IMR-90 (cell line): ENCODE data around the gene DCUN1D2. TPM values are rescaled to one million over a fixed set of nuclear protein-coding genes. Genes with fewer than 3 reads are reported as not detected.

Experiments used
- ATAC-seq: fragments of 200-7000 bp; cut with Tn5 transposase; 2 replicates; pipeline ENCODE4 v1.9.1; 2020; ENCODE audit warnings: low read depth, mild to moderate bottlenecking, moderate library complexity
- BruUV-seq: library from RNA; stranded (reverse); fragments of 400-500 nt; replicated peaks from 2 replicates; lab custom pipeline; 2021; lab: Mats Ljungman, UMichigan
- CTCF ChIA-PET: fragments of 300-600 bp; formaldehyde crosslinking; extraction: SDS; loops from one replicate; lab custom pipeline; 2021; ENCODE audit warnings: antibody characterized with exemption; lab: Yijun Ruan, JAX
- POLR2A ChIA-PET: fragments of 300-600 bp; sonication (Branson Sonifier 250); formaldehyde crosslinking; loops from one replicate; lab custom pipeline; 2022; ENCODE audit warnings: antibody characterized with exemption; ENCODE audit not compliant: unreplicated experiment; lab: Charles Lee
- DNase-seq: peaks from one replicate; pipeline ENCODE4 v3.0.0; 2013
- H2AFZ ChIP-seq: replicated peaks from 2 replicates; pipeline ENCODE3; 2013; ENCODE audit warnings: low read length, mild to moderate bottlenecking; ENCODE audit not compliant: poor library complexity
- H2AK5ac ChIP-seq: 2 replicates; pipeline ENCODE4 v1.6.1; 2013; ENCODE audit warnings: low read depth, low read length, inconsistent platforms
- H2AK9ac ChIP-seq: replicated peaks from 2 replicates; pipeline ENCODE3; 2013; ENCODE audit warnings: mild to moderate bottlenecking, low read depth, low read length, moderate library complexity; ENCODE audit not compliant: poor library complexity
- H2BK120ac ChIP-seq: 2 replicates; pipeline ENCODE4 v1.6.1; 2013; ENCODE audit warnings: low read depth, low read length, inconsistent platforms
- H2BK15ac ChIP-seq: 3 replicates; pipeline ENCODE4 v1.6.1; 2013; ENCODE audit warnings: low read depth, low read length, inconsistent platforms
- H2BK20ac ChIP-seq: 2 replicates; pipeline ENCODE4 v1.6.1; 2013; ENCODE audit warnings: low read depth, mild to moderate bottlenecking, inconsistent platforms, low read length, moderate library complexity
- H2BK5ac ChIP-seq: 2 replicates; pipeline ENCODE4 v1.6.1; 2013; ENCODE audit warnings: mild to moderate bottlenecking, low read depth, low read length, inconsistent platforms; ENCODE audit not compliant: poor library complexity, severe bottlenecking
- H3K14ac ChIP-seq: replicated peaks from 2 replicates; pipeline ENCODE4 v1.6.1; 2013; ENCODE audit warnings: low read depth, low read length, inconsistent platforms
- H3K18ac ChIP-seq: 2 replicates; pipeline ENCODE4 v1.6.1; 2013; ENCODE audit warnings: low read depth, low read length, control low read depth
- H3K23ac ChIP-seq: 2 replicates; pipeline ENCODE4 v1.6.1; 2013; ENCODE audit warnings: low read depth, low read length, inconsistent platforms
- H3K27ac ChIP-seq: 2 replicates; pipeline ENCODE4 v1.5.1; 2013; ENCODE audit warnings: mild to moderate bottlenecking, control low read depth, low read length; ENCODE audit not compliant: insufficient read depth
- H3K27me3 ChIP-seq: 2 replicates; pipeline ENCODE4 v1.6.1; 2013; ENCODE audit warnings: low read length; ENCODE audit not compliant: control insufficient read depth, insufficient read depth
- H3K36me3 ChIP-seq: 2 replicates; pipeline ENCODE4 v1.6.1; 2013; ENCODE audit warnings: low read length, mixed read lengths; ENCODE audit not compliant: control insufficient read depth, insufficient read depth
- H3K4ac ChIP-seq: 2 replicates; pipeline ENCODE4 v1.6.1; 2013; ENCODE audit warnings: low read depth, low read length, inconsistent platforms
- H3K4me1 ChIP-seq: 2 replicates; pipeline ENCODE4 v1.6.1; 2013; ENCODE audit warnings: low read length, mixed read lengths; ENCODE audit not compliant: control insufficient read depth, insufficient read depth
- H3K4me2 ChIP-seq: 2 replicates; pipeline ENCODE4 v1.6.1; 2013; ENCODE audit warnings: low read depth, mild to moderate bottlenecking, control low read depth, low read length, moderate library complexity
- H3K4me3 ChIP-seq: 2 replicates; pipeline ENCODE4 v1.5.1; 2013; ENCODE audit warnings: low read depth, mild to moderate bottlenecking, control low read depth, low read length, moderate library complexity; ENCODE audit not compliant: insufficient read depth
- H3K56ac ChIP-seq: 2 replicates; pipeline ENCODE4 v1.6.1; 2013; ENCODE audit warnings: low read length, inconsistent platforms; ENCODE audit not compliant: insufficient read depth; ENCODE audit errors: extremely low read depth
- H3K79me1 ChIP-seq, 2 experiments: 2 replicates each; pipeline ENCODE4 v1.6.1; 2013; ENCODE audit warnings: low read length in 2 of 2, inconsistent platforms in 1 of 2, low read depth in 1 of 2
- H3K9ac ChIP-seq: 2 replicates; pipeline ENCODE4 v1.6.1; 2013; ENCODE audit warnings: low read depth, low read length, control low read depth
- H3K9me1 ChIP-seq: 2 replicates; pipeline ENCODE4 v1.6.1; 2013; ENCODE audit warnings: low read length, inconsistent platforms; ENCODE audit not compliant: insufficient read depth
- H3K9me3 ChIP-seq: 2 replicates; pipeline ENCODE4 v1.6.1; 2013; ENCODE audit warnings: low read length; ENCODE audit not compliant: control insufficient read depth, insufficient read depth
- H4K20me1 ChIP-seq: 2 replicates; pipeline ENCODE4 v1.6.1; 2013; ENCODE audit warnings: low read length, inconsistent platforms; ENCODE audit not compliant: insufficient read depth
- H4K5ac ChIP-seq: 2 replicates; pipeline ENCODE4 v1.6.1; 2013; ENCODE audit warnings: mild to moderate bottlenecking, low read depth, low read length, control low read depth
- H4K8ac ChIP-seq, 2 experiments: 2 replicates each; pipeline ENCODE4 v1.6.1; 2013; ENCODE audit warnings: low read depth in 2 of 2, low read length in 2 of 2, control low read depth in 1 of 2, inconsistent platforms in 1 of 2
- H4K91ac ChIP-seq: 2 replicates; pipeline ENCODE4 v1.6.1; 2013; ENCODE audit warnings: low read depth, low read length, inconsistent platforms; ENCODE audit not compliant: insufficient read depth
- MXI1 ChIP-seq: IDR thresholded peaks from 2 replicates; pipeline ENCODE4 v1.6.1; 2012; ENCODE audit warnings: low read depth, mild to moderate bottlenecking, low read length, moderate library complexity, borderline replicate concordance
- RCOR1 ChIP-seq: IDR thresholded peaks from 2 replicates; pipeline ENCODE4 v1.6.1; 2012; ENCODE audit warnings: mild to moderate bottlenecking, low read length, improper control_type of control experiment; ENCODE audit not compliant: insufficient replicate concordance
- WGBS, 2 experiments: methylation state at CpG; one replicate each; pipeline versions ENCODE4 v1.1.5 to v1.1.7; 2013; ENCODE audit warnings: missing lambda C conversion rate in 2 of 2; ENCODE audit not compliant: insufficient read length in 1 of 2; ENCODE audit errors: extremely low coverage in 2 of 2; 5-methylcytosine and 5-hydroxymethylcytosine counted together
- dilution Hi-C: fragments of 300-500 bp; cut with HindIII; formaldehyde crosslinking; loops from one replicate; pipeline ENCODE4 v1.14.3; 2018; ENCODE audit warnings: low sequenced_read_pairs; ENCODE audit not compliant: unreplicated experiment
- in situ Hi-C: fragments of 300-500 bp; cut with MboI; formaldehyde crosslinking; loops from 3 replicates; pipeline ENCODE4 v1.14.3; 2019; ENCODE audit warnings: low sequenced_read_pairs, inconsistent platforms, mixed read lengths
- intact Hi-C: fragments of 100-400 bp; cut with micrococcal nuclease; formaldehyde crosslinking; loops from 2 replicates; pipeline ENCODE4 v1.10.0; 2022
- polyA plus RNA-seq, 3 experiments: library from polyadenylated mRNA; depleted of rRNA; stranded (reverse); fragments of >200 nt; gene quantifications; 2 replicates each; pipeline ENCODE4 v1.2.3, GENCODE V29; 2012; ENCODE audit warnings: low replicate concordance in 1 of 3
- total RNA-seq: library from RNA; depleted of rRNA; stranded (reverse); fragments of >200 nt; gene quantifications from 2 replicates; pipeline ENCODE4 v1.2.3, GENCODE V29; 2012
- TF ChIP-seq, protein P1 (sequence below): fragments of 150-350 bp; IDR thresholded peaks from 2 replicates; pipeline ENCODE4 v1.6.1; 2016; ENCODE audit warnings: low read depth, mild to moderate bottlenecking, low read length, moderate library complexity, borderline replicate concordance

DCUN1D2 gene
- total and polyA plus RNA-seq, 2 of the 4 experiments (the other 2 are of a cell fraction), result 8.1 to 11.5 TPM

GRCh38 chr13:113502686-113503085 is 12.2 kb upstream of the DCUN1D2 start:
- H2BK20ac ChIP-seq, result no peak overlapping the region
- H3K4ac ChIP-seq, result no peak overlapping the region
- DNase-seq, result no peak
- no peak overlapping the region for H3K4me2 ChIP-seq
- no peaks in the 10 kb centered on the region for H3K9me3 ChIP-seq
- H2BK15ac ChIP-seq, result no peak overlapping the region
- ChIA-PET CTCF (no interaction called here), POLR2A (no interaction called here)
- no peak overlapping the region for H2AK9ac ChIP-seq
- H2AK5ac ChIP-seq, result no peak overlapping the region
- H3K56ac ChIP-seq, result no peak overlapping the region
- no peak overlapping the region for H3K14ac ChIP-seq
- peaks cover 42 to 67% of the 10 kb centered on the region in 2 experiments for H3K79me1 ChIP-seq
- peaks cover 57% of the 10 kb centered on the region for H3K36me3 ChIP-seq
- no peak overlapping the region for H2BK120ac ChIP-seq
- no peak overlapping the region for H3K18ac ChIP-seq
- H4K91ac ChIP-seq, result no peak overlapping the region
- WGBS, 2 experiments, result 94% methylated on average over 7 of the region's 16 CpGs; no CpG with 5 or more reads in 1 of the 2 experiments
- dilution Hi-C loops (no loop called here), intact Hi-C loops (no loop called here), in situ Hi-C loops (no loop called here)
- H4K5ac ChIP-seq, result no peak overlapping the region
- H3K9me1 ChIP-seq, result peaks cover 10% of the 10 kb centered on the region; the same call in 1 of the 2 replicates
- 0 out of 2 replicates have a peak, but pooled peaks cover 3% of the 10 kb centered on the region for H3K4me1 ChIP-seq
- H4K8ac ChIP-seq, result no peak overlapping the region
- TF ChIP-seq RCOR1, result no peak
- TF ChIP-seq MXI1, result no peak
- TF ChIP-seq, protein P1, sequence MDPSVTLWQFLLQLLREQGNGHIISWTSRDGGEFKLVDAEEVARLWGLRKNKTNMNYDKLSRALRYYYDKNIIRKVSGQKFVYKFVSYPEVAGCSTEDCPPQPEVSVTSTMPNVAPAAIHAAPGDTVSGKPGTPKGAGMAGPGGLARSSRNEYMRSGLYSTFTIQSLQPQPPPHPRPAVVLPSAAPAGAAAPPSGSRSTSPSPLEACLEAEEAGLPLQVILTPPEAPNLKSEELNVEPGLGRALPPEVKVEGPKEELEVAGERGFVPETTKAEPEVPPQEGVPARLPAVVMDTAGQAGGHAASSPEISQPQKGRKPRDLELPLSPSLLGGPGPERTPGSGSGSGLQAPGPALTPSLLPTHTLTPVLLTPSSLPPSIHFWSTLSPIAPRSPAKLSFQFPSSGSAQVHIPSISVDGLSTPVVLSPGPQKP, result no peak
- H3K9ac ChIP-seq, result no peak overlapping the region
- H3K27ac ChIP-seq, result no peak overlapping the region
- H3K4me3 ChIP-seq, result no peak overlapping the region
- peaks cover 32% of the 10 kb centered on the region for H4K20me1 ChIP-seq
- no peaks in the 10 kb centered on the region for H3K27me3 ChIP-seq
- no peak for ATAC-seq
- no peak overlapping the region for H2AFZ ChIP-seq
- BruUV-seq, result no TSS peak
- no peak overlapping the region for H2BK5ac ChIP-seq
- H3K23ac ChIP-seq, result no peak overlapping the region
